ENCODE measurements around the gene GAGE12D.
"Not testable (repeated sequence)": the region's sequence is repeated elsewhere in the genome, so short reads cannot be mapped to it uniquely, and the experiment has no call there.

DNA sequence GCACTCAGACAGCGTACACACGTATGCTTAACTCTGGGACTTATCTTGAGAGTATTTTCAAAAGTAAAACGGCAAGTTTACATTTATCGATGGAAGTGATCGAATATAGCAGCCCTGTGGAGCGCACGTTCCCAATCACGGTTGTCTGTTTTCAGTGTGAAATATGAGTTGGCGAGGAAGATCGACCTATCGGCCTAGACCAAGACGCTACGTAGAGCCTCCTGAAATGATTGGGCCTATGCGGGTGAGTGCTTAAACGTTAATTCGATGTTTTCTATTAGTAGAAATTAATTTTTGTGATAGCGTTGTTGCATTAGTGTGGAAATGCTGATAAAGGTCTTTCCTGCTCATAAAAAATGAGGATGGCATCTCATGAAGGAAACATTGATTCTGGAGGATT, 49.0 kb downstream of the GAGE12D start:
- TF ChIP-seq, protein P1, sequence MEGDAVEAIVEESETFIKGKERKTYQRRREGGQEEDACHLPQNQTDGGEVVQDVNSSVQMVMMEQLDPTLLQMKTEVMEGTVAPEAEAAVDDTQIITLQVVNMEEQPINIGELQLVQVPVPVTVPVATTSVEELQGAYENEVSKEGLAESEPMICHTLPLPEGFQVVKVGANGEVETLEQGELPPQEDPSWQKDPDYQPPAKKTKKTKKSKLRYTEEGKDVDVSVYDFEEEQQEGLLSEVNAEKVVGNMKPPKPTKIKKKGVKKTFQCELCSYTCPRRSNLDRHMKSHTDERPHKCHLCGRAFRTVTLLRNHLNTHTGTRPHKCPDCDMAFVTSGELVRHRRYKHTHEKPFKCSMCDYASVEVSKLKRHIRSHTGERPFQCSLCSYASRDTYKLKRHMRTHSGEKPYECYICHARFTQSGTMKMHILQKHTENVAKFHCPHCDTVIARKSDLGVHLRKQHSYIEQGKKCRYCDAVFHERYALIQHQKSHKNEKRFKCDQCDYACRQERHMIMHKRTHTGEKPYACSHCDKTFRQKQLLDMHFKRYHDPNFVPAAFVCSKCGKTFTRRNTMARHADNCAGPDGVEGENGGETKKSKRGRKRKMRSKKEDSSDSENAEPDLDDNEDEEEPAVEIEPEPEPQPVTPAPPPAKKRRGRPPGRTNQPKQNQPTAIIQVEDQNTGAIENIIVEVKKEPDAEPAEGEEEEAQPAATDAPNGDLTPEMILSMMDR (conservative IDR thresholded peaks at IDR 0.05 in 1 of 2, IDR thresholded peaks at IDR 0.05 in 1 of 2; ENCODE audit: extremely low read depth in 1 of 2, insufficient read depth in 1 of 2, low read depth in 1 of 2, low read length in 2 of 2): not testable (repeated sequence)
- TF ChIP-seq EZH2 (IDR thresholded peaks at IDR 0.05; ENCODE audit: borderline replicate concordance, low read length): not testable (repeated sequence)

Data from mammary epithelial cell (primary cell).